ENCODE results near the gene CATSPERB.
"Not testable (repeated sequence)": the region's sequence is repeated elsewhere in the genome, so short reads cannot be mapped to it uniquely, and the experiment has no call there.

CATSPERB gene

DNA sequence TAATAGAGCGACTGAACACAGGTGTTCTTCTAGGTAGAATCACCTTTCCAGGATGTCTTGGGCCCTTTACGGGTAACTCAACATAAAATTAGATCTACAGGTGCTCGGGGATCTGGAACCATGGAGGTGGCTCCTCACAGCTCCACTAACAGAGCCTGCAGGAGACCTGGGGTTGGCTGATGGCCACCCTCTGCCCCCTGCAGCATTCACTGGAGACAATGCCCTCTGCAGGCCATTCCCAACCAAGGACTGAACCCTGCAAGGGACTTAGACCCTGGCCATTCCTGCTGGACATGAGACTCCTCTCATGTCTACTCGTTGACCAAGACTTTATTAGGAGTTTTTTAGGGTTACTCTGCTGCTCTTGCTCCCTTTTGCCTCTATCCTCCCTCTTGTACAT, 163.3 kb downstream of the CATSPERB start:
- Histone ChIP-seq H3K4me1 (ENCODE audit: insufficient read depth, low read length, poor library complexity, severe bottlenecking) (no peaks in the 10 kb centered on the region), H3K9me3 (ENCODE audit: insufficient read depth, low read depth, low read length) (no peaks in the 10 kb centered on the region), H3K4me3 (ENCODE audit: low read length, poor library complexity, severe bottlenecking) (no peak overlapping the region), H3F3A (ENCODE audit: low read depth) (no peaks in the 10 kb centered on the region), H2AFZ (ENCODE audit: low read length) (no peak overlapping the region), H3K4me2 (ENCODE audit: low read depth, low read length, poor library complexity, severe bottlenecking) (no peak overlapping the region), H3K9me2 (replicated peaks; ENCODE audit: low read depth, low read length) (no peaks in the 10 kb centered on the region), H3K9ac (ENCODE audit: low read depth, low read length, poor library complexity, severe bottlenecking) (no peak overlapping the region), H3K36me3 (ENCODE audit: insufficient read depth, low read length) (no peaks in the 10 kb centered on the region), H3K79me2 (ENCODE audit: insufficient read depth, low read length) (no peaks in the 10 kb centered on the region), H3K27me3 (ENCODE audit: insufficient read depth, low read length, poor library complexity, severe bottlenecking) (no peaks in the 10 kb centered on the region), H4K20me1 (ENCODE audit: insufficient read depth, low read length, poor library complexity, severe bottlenecking) (no peaks in the 10 kb centered on the region)
- TF ChIP-seq EZH2phosphoT487 (IDR thresholded peaks at IDR 0.05; ENCODE audit: borderline replicate concordance): no peak
- TF ChIP-seq, protein P1, sequence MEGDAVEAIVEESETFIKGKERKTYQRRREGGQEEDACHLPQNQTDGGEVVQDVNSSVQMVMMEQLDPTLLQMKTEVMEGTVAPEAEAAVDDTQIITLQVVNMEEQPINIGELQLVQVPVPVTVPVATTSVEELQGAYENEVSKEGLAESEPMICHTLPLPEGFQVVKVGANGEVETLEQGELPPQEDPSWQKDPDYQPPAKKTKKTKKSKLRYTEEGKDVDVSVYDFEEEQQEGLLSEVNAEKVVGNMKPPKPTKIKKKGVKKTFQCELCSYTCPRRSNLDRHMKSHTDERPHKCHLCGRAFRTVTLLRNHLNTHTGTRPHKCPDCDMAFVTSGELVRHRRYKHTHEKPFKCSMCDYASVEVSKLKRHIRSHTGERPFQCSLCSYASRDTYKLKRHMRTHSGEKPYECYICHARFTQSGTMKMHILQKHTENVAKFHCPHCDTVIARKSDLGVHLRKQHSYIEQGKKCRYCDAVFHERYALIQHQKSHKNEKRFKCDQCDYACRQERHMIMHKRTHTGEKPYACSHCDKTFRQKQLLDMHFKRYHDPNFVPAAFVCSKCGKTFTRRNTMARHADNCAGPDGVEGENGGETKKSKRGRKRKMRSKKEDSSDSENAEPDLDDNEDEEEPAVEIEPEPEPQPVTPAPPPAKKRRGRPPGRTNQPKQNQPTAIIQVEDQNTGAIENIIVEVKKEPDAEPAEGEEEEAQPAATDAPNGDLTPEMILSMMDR (conservative IDR thresholded peaks at IDR 0.05; ENCODE audit: low read length): peak; percentile 31

DNA sequence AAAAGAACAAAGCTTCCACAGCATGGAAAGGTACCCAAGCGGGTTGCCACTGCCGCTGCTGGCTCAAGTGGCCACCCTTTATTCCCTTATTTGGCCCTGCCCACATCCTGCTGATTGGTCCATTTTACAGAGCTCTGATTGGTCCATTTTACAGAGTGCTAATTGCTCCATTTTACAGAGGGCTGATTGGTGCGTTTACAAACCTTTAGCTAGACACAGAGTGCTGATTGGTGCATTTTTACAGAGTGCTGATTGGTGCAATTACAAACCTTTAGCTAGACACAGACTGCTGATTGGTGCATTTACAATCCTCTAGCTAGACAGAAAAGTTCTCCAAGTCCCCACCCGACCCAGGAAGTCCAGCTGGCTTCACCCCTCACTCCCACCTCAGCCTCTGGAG, 164.1 kb downstream of the CATSPERB start:
- not testable (repeated sequence) for H3K9ac ChIP-seq (ENCODE audit: low read depth, low read length, poor library complexity, severe bottlenecking); H3F3A ChIP-seq (ENCODE audit: low read depth); H3K9me3 ChIP-seq (ENCODE audit: insufficient read depth, low read depth, low read length); H3K4me1 ChIP-seq (ENCODE audit: insufficient read depth, low read length, poor library complexity, severe bottlenecking); H3K36me3 ChIP-seq (ENCODE audit: insufficient read depth, low read length); H3K4me2 ChIP-seq (ENCODE audit: low read depth, low read length, poor library complexity, severe bottlenecking); H2AFZ ChIP-seq (ENCODE audit: low read length); H3K27me3 ChIP-seq (ENCODE audit: insufficient read depth, low read length, poor library complexity, severe bottlenecking); H3K4me3 ChIP-seq (ENCODE audit: low read length, poor library complexity, severe bottlenecking); H4K20me1 ChIP-seq (ENCODE audit: insufficient read depth, low read length, poor library complexity, severe bottlenecking); H3K9me2 ChIP-seq (replicated peaks; ENCODE audit: low read depth, low read length); H3K79me2 ChIP-seq (ENCODE audit: insufficient read depth, low read length)

DNA sequence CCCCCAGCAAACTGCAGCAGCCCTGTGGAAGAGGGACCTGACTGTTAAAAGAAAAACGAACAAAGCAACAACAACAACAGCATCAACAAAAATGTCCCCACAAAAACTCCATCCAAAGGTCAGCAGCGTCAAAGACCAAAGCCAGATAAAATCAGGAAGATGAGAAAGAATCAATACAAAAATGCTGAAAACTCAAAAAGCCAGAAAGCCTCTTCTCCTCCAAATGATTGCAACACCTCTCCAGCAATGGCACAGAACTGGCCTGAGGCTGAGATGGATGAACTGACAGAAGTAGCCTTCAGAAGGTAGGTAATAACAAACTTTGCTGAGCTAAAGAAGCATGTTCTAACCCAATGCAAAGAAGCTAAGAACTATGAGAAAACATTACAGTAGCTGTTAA, 176.4 kb downstream of the CATSPERB start:
- Histone ChIP-seq H3F3A (ENCODE audit: low read depth) (no peaks in the 10 kb centered on the region), H2AFZ (ENCODE audit: low read length) (no peak overlapping the region), H3K4me1 (ENCODE audit: insufficient read depth, low read length, poor library complexity, severe bottlenecking) (no peaks in the 10 kb centered on the region), H3K9me2 (replicated peaks; ENCODE audit: low read depth, low read length) (no peaks in the 10 kb centered on the region), H4K20me1 (ENCODE audit: insufficient read depth, low read length, poor library complexity, severe bottlenecking) (no peaks in the 10 kb centered on the region), H3K27me3 (ENCODE audit: insufficient read depth, low read length, poor library complexity, severe bottlenecking) (no peaks in the 10 kb centered on the region), H3K9ac (ENCODE audit: low read depth, low read length, poor library complexity, severe bottlenecking) (no peak overlapping the region), H3K79me2 (ENCODE audit: insufficient read depth, low read length) (no peaks in the 10 kb centered on the region), H3K36me3 (ENCODE audit: insufficient read depth, low read length) (no peaks in the 10 kb centered on the region), H3K4me2 (ENCODE audit: low read depth, low read length, poor library complexity, severe bottlenecking) (no peak overlapping the region), H3K4me3 (ENCODE audit: low read length, poor library complexity, severe bottlenecking) (no peak overlapping the region), H3K9me3 (ENCODE audit: insufficient read depth, low read depth, low read length) (no peaks in the 10 kb centered on the region)
- no peak for TF ChIP-seq EZH2phosphoT487 (IDR thresholded peaks at IDR 0.05; ENCODE audit: borderline replicate concordance)
- TF ChIP-seq, protein P1 (conservative IDR thresholded peaks at IDR 0.05; ENCODE audit: low read length): no peak

DNA sequence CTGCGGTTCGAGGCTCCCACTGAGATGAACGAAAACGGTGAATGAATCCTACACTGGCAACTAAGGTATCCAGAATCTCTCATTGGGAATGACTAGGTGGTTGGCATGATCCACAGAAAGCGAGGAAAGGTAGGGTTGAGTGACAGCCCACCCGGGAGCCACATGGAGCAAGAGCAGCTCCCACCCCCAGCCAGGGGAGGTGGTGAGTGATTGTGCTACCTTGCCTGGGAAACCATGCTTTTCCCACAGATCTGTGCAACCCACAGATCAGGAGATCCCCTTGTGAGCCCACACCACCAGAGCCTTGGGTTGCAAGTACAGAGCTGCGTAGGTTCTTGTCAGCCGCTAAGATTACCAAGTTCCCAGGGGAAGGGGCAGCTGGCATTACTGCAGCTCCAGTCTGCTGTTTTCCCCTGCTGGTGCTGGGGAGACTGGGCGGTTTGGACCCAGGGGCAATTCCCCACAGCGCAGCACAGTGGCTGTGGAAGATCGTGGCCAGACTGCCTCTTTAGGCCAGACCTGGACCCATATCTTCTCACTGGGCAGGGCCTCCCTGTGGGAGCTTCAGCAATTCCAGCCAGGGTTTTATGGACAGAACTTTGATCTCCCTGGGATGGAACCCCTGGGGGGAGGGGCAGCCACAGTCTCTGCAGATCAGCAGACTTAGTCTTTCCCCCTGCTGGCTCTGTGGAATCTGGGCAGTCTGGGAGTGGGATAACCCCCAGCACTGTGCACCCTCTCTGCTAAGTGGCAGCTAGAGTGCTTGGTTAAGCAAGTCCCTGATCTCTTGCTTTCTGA, 177.2 kb downstream of the CATSPERB start:
- Histone ChIP-seq H3K4me1 (ENCODE audit: insufficient read depth, low read length, poor library complexity, severe bottlenecking) (no peaks in the 10 kb centered on the region), H3K9me2 (replicated peaks; ENCODE audit: low read depth, low read length) (no peaks in the 10 kb centered on the region), H3K9ac (ENCODE audit: low read depth, low read length, poor library complexity, severe bottlenecking) (no peak overlapping the region), H3K27me3 (ENCODE audit: insufficient read depth, low read length, poor library complexity, severe bottlenecking) (no peaks in the 10 kb centered on the region), H3K36me3 (ENCODE audit: insufficient read depth, low read length) (no peaks in the 10 kb centered on the region), H4K20me1 (ENCODE audit: insufficient read depth, low read length, poor library complexity, severe bottlenecking) (no peaks in the 10 kb centered on the region), H3F3A (ENCODE audit: low read depth) (no peaks in the 10 kb centered on the region), H3K9me3 (ENCODE audit: insufficient read depth, low read depth, low read length) (no peaks in the 10 kb centered on the region), H3K4me3 (ENCODE audit: low read length, poor library complexity, severe bottlenecking) (no peak overlapping the region), H3K79me2 (ENCODE audit: insufficient read depth, low read length) (no peaks in the 10 kb centered on the region), H3K4me2 (ENCODE audit: low read depth, low read length, poor library complexity, severe bottlenecking) (no peak overlapping the region), H2AFZ (ENCODE audit: low read length) (no peak overlapping the region)
- TF ChIP-seq EZH2phosphoT487 (IDR thresholded peaks at IDR 0.05; ENCODE audit: borderline replicate concordance): no peak
- TF ChIP-seq, protein P1 (conservative IDR thresholded peaks at IDR 0.05; ENCODE audit: low read length): no peak
